DLD1 (cell line): Measurements from ENCODE around the gene HS2ST1.
"Not testable (repeated sequence)": the region's sequence is repeated elsewhere in the genome, so short reads cannot be mapped to it uniquely, and the experiment has no call there.

Source experiments
- in situ Hi-C: cut with HindIII; loops from 2 replicates; pipeline ENCODE4 v1.10.0; 2017; ENCODE audit warnings: low sequenced_read_pairs

HS2ST1 gene

DNA sequence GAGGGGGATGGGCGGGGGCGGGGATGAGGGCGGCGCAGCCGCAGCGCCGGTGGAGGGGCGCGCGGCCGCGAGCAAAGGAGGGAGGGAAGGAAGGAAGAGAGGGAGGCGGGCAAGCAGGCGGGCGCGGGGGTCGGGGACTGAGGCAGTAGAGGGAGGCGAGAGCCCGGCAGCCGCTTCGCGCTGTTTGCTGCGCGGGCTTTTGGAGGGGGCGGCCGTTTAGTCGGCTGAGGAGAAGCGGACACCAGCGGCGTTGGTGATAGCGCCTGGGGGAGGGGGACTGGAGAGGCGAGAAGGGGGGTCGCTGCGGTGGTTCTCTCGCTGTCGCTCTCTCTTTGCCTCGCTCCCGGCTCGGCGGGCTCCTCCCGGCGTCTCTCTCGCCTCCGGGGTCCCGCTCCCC, at the start of gene HS2ST1:
Gene HS2ST1, plus strand, starts transcription at position 35 of the 397 bp plus-strand sequence.
- in situ Hi-C loops = loop anchor here (10.0 kb wide), 1 partner anchor 140 kb away; no protein-coding TSS in a partner anchor

GRCh38 chr1:86865973-86866637, 48.3 kb upstream of the HS2ST1 start:
- in situ Hi-C loops = no loop called here

GRCh38 chr1:86866665-86867064, 47.8 kb upstream of the HS2ST1 start:
- in situ Hi-C loops = no loop called here

DNA sequence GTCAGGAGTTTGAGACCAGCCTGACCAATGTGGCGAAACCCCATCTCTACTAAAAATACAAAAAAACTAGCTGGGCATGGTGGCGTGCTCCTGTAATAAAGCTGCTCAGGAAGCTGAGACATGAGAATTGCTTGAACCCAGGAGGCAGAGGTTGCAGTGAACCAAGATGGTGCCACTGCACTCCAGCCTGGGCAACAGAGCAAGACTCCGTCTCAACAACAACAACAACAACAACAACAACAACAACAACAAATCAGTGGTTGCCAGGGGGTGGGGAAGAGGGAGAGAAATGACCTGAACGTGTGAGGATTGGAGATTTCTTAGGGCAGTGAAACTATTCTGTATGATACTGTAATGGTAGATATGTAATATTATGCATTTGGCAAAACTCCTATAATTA, 47.2 kb upstream of the HS2ST1 start:
- in situ Hi-C loops = not testable (repeated sequence)

- in situ Hi-C loops = no loop called here
These were observed 46.0 kb upstream of the HS2ST1 start for GRCh38 chr1:86868477-86868876.

DNA sequence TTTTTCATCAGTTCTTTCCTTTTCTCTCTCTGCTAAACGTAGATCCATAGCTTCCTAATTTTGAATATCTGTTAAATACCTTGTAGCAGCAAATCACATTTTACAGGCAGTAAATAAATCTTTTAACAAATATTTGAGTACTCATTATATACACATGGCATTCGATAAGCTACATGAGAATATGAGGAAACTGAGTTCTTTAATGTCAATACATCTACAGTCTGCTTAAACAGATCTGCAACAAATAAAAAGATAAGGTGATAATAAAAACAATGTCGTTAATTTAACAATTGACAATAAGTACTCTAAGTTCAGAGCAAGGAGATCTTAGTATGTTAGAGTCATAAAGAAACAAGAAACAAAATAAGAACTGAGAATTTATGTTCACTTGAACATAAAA, 43.4 kb upstream of the HS2ST1 start:
- in situ Hi-C loops = no loop called here

DNA sequence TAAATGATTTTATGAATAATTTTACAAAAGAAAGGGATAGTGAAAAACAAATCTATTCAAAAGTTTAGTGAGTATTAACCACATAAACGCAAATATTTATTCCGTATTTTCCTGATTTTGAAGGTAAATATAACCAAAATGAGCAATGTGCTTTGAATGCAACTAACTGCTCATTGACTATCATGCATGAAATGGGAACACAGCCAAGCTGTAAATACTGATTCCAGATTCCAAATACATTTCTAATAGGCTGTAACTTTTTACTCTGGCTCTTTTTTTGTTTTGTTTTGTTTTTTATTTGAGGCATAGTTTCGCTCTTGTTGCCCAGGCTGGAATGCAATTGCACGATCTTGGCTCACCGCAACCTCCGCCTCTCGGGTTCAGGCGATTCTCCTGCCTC, 42.3 kb upstream of the HS2ST1 start:
- in situ Hi-C loops = no loop called here

- in situ Hi-C loops = no loop called here
These were observed 38.7 kb upstream of the HS2ST1 start for GRCh38 chr1:86875722-86876121.

DNA sequence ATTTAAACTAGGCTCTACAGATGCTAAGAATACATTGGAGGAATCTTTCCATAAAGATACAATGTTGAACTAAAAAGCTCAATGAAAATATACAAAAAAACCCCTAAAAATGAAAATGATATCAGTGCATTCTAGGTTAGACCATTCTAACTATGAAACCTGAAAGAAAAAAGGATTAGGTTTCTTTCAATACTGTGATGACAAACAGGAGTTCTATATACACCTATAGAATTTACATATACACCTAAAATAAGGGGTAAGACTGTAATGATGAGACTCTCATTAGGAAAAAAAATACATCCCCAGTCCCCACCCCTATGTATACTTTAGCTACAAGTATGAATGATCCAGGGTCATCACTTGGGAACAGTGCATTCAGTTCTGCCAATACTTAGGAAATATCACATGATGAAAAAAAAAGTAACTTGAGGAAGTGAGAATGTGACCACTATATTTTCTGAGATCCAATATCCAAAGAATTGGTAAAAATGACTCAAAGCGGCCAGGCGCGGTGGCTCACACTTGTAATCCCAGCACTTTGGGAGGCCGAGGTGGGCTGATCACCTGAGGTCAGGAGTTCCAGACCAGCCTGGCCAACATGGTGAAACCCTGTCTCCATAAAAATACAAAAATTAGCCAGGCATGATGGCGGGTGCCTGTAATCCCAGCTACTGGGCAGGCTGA, 26.8 kb upstream of the HS2ST1 start:
- in situ Hi-C loops = no loop called here

GRCh38 chr1:86888327-86888726, 26.1 kb upstream of the HS2ST1 start:
- in situ Hi-C loops = no loop called here

DNA sequence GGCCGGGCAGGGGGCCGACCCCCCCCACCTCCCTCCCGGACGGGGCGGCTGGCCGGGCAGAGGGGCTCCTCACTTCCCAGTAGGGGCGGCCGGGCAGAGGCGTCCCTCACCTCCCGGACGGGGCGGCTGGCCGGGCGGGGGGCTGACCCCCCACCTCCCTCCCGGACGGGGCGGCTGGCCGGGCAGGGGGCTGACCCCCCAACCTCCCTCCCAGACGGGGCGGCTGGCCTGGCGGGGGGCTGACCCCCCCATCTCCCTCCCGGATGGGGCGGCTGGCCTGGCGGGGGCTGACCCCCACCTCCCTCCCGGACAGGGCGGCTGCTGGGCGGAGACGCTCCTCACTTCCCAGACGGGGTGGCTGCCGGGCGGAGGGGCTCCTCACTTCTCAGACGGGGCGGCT, 15.0 kb upstream of the HS2ST1 start:
- in situ Hi-C loops = not testable (repeated sequence)

GRCh38 chr1:86905875-86906274, 8.6 kb upstream of the HS2ST1 start:
- in situ Hi-C loops = no loop called here

DNA sequence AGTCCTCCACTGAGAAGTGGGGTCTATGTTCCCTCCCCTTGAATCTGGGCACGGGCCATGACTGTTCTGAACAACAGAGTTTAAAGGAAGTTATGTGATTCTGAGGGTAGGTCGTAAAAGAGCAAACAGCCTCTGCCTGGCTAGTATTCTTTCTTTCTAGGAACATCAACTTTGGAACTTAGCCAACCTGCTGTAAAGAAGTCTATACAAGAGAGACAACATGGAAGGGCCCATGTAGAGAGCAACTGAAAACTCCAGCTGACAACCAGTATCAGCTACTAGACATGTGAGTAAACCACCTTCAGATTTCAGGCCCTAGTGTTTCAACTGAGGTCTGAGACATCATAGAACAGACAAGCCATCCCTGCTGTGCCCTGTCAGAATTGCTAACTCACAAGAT, 8.0 kb upstream of the HS2ST1 start:
- in situ Hi-C loops = no loop called here

DNA sequence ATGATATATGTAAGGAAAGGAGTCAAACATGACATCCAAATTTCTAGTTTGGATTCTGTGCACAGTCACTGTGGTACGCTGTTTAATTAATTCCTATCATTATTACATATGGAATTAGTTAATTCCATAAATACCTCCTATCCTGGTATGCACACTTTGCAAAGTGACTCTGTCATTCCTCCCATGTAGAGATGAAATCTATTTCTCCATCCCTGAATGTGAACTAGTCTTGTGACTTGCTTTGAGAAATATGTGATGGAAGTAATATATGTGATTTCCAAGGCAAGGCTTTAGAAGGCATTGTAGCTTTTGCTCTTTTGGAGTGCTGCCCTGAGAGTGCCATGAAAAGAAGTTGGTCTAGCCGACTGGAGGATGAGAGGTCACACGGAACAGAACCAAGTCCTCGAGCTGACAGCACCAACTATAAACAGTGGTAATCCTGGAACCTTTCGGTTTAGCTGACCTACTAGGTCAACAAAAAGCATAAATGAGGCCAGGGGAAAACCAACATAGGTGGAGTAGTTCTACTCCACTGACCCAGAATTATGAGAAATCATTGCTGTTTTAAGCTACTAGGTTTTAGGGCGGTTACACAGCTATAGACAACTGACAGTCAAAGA, 2.0 kb upstream of the HS2ST1 start:
- in situ Hi-C loops = loop anchor here (10.0 kb wide), 1 partner anchor 138 kb away; no protein-coding TSS in a partner anchor

DNA sequence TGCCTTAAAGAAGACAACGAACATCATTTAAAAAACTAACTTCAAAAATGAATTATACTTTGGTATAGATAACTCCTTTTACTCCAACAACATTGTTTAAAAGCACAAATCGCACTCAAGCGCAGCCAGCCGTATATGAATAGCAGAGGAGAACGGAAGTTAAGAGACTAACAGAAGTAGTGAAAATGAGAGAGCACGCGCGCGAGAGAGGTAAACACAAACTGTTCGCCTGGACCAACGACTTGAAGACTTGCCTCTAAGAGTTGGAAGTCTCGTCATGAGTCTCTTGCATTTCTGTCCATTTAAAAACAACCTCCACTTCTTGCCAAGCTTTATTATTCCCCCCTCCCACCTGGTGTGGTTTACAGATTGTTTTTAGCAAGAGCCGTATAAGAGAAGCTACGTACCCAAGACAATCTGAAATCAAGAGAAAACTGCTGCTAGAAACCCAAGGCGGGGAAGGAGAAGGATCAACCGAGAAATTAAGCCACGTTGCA, 988 bp upstream of the HS2ST1 start:
- in situ Hi-C loops = loop anchor here (10.0 kb wide), 1 partner anchor 139 kb away; no protein-coding TSS in a partner anchor

DNA sequence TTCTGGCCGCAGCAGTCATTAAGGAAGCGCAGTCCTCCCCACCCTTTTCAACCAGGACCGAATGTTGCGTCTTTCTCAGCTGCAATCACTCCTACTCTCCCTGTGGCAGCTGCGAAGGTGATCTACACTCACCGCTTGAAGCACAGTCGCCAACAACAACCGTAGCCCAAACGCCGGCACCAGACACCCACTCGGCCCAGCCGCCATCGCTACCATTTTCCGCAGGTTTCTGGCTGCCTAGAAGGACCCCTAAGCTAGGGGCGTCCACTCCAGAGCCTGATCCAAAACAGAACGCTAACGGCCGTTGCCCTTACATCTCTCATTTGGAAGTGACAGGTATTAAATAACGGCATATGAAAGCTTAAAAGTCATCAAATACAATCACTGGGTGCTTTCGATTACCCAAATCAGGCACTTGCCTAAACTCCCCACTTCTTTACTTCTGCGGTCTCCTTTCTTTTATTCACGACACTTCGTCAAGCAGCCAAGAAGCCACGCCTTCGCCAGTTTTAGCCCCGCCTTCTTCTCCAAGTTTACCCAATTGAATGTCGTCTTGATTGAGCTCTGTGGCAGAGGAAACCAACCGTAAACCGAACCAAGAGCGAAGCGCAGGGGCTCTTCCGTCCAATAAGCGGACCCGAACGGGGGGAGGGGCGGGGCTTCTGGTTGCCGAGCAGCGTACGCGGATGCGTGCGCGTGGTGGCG, 387 bp upstream of the HS2ST1 start, which contains the start of gene SELENOF:
Gene SELENOF, minus strand, starts transcription at position 231 of the 705 bp plus-strand sequence. Its CDS starts 15 bp downstream, at position 216.
- in situ Hi-C loops = loop anchor here (10.0 kb wide), 1 partner anchor 139 kb away; no protein-coding TSS in a partner anchor

DNA sequence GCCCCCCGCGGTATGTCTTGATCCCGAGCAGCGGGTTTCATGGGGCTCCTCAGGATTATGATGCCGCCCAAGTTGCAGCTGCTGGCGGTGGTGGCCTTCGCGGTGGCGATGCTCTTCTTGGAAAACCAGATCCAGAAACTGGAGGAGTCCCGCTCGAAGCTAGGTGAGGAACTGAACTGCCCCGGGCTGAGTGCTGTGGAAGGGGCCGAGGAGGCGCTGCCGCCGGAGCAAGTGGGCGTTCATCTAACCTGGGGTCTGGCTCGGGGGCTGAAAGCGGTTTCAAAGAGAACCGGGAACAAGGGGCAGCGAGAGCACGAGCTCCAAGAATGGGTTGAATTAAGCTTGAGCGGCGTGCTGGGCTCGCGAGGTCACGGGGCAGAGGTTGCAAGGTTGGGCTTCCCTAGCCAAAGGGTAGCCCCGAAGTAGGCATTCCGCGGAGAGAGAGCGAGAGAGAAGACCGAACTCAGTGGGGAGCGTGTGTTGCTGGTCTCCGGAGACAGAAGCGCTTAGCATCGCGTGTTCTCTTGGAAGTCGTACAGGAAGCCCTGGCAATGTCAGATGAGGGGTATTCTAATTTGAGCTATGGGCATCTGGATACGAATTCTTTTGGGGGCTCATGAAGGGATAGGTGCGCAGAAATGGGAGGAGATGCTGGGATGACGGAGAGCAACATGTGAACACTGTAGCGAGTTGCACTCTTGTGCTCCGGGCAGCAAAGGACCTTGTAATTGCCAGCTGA, 732 bp downstream of the HS2ST1 start:
- in situ Hi-C loops = loop anchor here (10.0 kb wide), 1 partner anchor 140 kb away; no protein-coding TSS in a partner anchor

DNA sequence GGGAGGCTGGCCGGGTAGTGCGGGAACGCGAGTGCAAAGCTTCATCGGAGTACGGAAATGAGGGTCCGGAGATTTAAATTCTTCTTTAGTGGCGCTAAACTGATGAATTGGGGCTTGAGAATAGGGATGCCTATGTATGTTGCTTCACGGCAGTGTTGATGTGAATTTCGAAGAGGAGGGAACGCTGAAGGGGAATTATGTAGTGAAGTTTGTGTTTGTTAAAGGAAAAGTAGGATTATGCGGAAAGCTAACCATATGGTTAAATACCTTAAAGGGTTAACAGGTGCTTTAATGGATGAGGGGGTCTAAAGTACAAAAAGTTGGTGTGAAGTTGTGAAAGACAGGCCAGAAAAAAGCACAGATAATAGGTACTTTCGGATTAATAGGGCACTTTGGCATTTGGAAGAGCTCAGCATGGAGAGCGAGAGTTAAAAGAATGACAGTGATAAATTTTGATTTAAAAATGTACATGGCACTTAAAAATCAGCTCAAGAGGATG, 1.4 kb downstream of the HS2ST1 start:
- in situ Hi-C loops = loop anchor here (10.0 kb wide), 1 partner anchor 141 kb away; no protein-coding TSS in a partner anchor

DNA sequence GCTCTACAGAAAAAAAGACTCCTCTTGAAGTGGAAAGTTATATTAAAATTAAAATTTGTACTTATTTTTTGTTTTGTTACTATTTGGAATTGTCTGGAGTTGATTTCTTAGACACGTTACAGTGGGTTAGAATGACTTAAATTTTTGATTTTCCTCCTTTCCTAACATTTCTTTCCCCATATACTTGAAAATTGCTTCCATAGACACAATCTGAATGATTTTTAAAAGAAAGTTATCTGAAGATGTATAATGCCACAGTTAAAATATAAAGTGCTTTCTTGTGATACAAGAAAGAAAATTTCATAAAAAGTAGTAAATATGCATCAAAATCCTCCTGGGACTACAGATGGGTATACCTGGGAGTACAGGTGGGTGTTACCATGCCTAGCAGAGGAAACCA, 2.3 kb downstream of the HS2ST1 start:
- in situ Hi-C loops = loop anchor here (10.0 kb wide), 1 partner anchor 142 kb away; no protein-coding TSS in a partner anchor

GRCh38 chr1:86922445-86922844, 8.0 kb downstream of the HS2ST1 start:
- in situ Hi-C loops = no loop called here
